Right atrium auricular region (tissue), 2 donors: ENCODE measurements around the gene TCP11L2. TPM values are rescaled to one million over a fixed set of nuclear protein-coding genes. Genes with fewer than 3 reads are reported as not detected.

Experiments
- DNase-seq: peaks from one replicate; pipeline ENCODE4 v3.0.0-alpha.2; 2019; ENCODE audit warnings: low spot score
- H3K27ac ChIP-seq, 2 donors: fragments of 200-600 bp; sonication (generic); 1 replicate in 1 of 2; 2 replicates in 1 of 2; pipeline ENCODE4 v1.5.1; 2016 to 2019
- H3K27me3 ChIP-seq, 2 donors: fragments of 200-600 bp; sonication (generic); one replicate each; pipeline versions ENCODE4 v1.5.1 to v1.6.0; 2017 to 2019
- H3K36me3 ChIP-seq: fragments of 200-600 bp; sonication (generic); one replicate; pipeline ENCODE4 v1.5.1; 2016
- H3K4me1 ChIP-seq, 2 donors: fragments of 200-600 bp; sonication (generic); one replicate each; pipeline versions ENCODE4 v1.5.1 to v1.6.0; 2017 to 2019
- H3K4me3 ChIP-seq, 2 donors: fragments of 200-600 bp; sonication (generic); 1 replicate in 1 of 2; 2 replicates in 1 of 2; pipeline ENCODE4 v1.5.1; 2017 to 2019; ENCODE audit warnings: mild to moderate bottlenecking in 1 of 2, moderate library complexity in 1 of 2
- H3K9me3 ChIP-seq, 2 donors: fragments of 200-600 bp; sonication (generic); one replicate each; pipeline ENCODE4 v1.5.1; 2019
- CTCF ChIP-seq, 2 donors: fragments of 200-600 bp; sonication (generic); IDR thresholded peaks; one replicate each; pipeline ENCODE4 v1.5.1; 2019; ENCODE audit warnings: antibody characterized with exemption in 2 of 2
- total RNA-seq, 2 donors: library from RNA; depleted of rRNA; stranded (reverse); fragments of >200 nt; gene quantifications; one replicate each; pipeline ENCODE4 v1.1.0, GENCODE V29; 2016

Gene TCP11L2
- total RNA-seq, 2 donors from 2014 or later, result 34.0 to 59.1 TPM

- H3K4me1 ChIP-seq, result no peaks in the 10 kb centered on the region
- H3K36me3 ChIP-seq, result peaks cover 34% of the 10 kb centered on the region
- no peak for DNase-seq
- no peaks in the 10 kb centered on the region for H3K9me3 ChIP-seq
- H3K27ac ChIP-seq, result no peak overlapping the region
- TF ChIP-seq CTCF (IDR thresholded peaks at IDR 0.05), result no peak
- no peak overlapping the region for H3K4me3 ChIP-seq
- no peaks in the 10 kb centered on the region for H3K27me3 ChIP-seq
Measured at GRCh38 chr12:106329231-106329982, 26.9 kb downstream of the TCP11L2 start.

GRCh38 chr12:106331599-106331998 is 29.1 kb downstream of the TCP11L2 start:
- no peaks in the 10 kb centered on the region for H3K27me3 ChIP-seq
- peaks cover 26% of the 10 kb centered on the region for H3K36me3 ChIP-seq
- H3K4me1 ChIP-seq, result peaks cover 0 to 8% of the 10 kb centered on the region in 2 donors
- H3K4me3 ChIP-seq, result no peak overlapping the region
- DNase-seq, result no peak
- H3K27ac ChIP-seq, result no peak overlapping the region
- no peak for TF ChIP-seq CTCF (IDR thresholded peaks at IDR 0.05)
- H3K9me3 ChIP-seq, result no peaks in the 10 kb centered on the region

GRCh38 chr12:106332536-106332935 is 30.0 kb downstream of the TCP11L2 start:
- H3K9me3 ChIP-seq, result no peaks in the 10 kb centered on the region
- TF ChIP-seq CTCF (IDR thresholded peaks at IDR 0.05), result no peak
- peaks cover 0 to 11% of the 10 kb centered on the region in 2 donors for H3K4me1 ChIP-seq
- no peak overlapping the region for H3K27ac ChIP-seq
- H3K36me3 ChIP-seq, result peaks cover 34% of the 10 kb centered on the region
- DNase-seq, result no peak
- H3K27me3 ChIP-seq, result no peaks in the 10 kb centered on the region
- no peak overlapping the region for H3K4me3 ChIP-seq

GRCh38 chr12:106333010-106333409 is 30.5 kb downstream of the TCP11L2 start:
- no peaks in the 10 kb centered on the region for H3K27me3 ChIP-seq
- no peak overlapping the region for H3K27ac ChIP-seq
- peaks cover 34% of the 10 kb centered on the region for H3K36me3 ChIP-seq
- H3K9me3 ChIP-seq, result no peaks in the 10 kb centered on the region
- no peak overlapping the region for H3K4me3 ChIP-seq
- TF ChIP-seq CTCF (IDR thresholded peaks at IDR 0.05), result no peak
- no peak for DNase-seq
- peaks cover 0 to 11% of the 10 kb centered on the region in 2 donors for H3K4me1 ChIP-seq

- peaks cover 0 to 11% of the 10 kb centered on the region in 2 donors for H3K4me1 ChIP-seq
- no peaks in the 10 kb centered on the region for H3K9me3 ChIP-seq
- H3K27ac ChIP-seq, result no peak overlapping the region
- no peak for TF ChIP-seq CTCF (IDR thresholded peaks at IDR 0.05)
- H3K4me3 ChIP-seq, result no peak overlapping the region
- H3K27me3 ChIP-seq, result no peaks in the 10 kb centered on the region
- no peak for DNase-seq
- peaks cover 30% of the 10 kb centered on the region for H3K36me3 ChIP-seq
Measured at GRCh38 chr12:106333756-106334155, 31.2 kb downstream of the TCP11L2 start.
